ENCODE measurements around the gene CA10. TPM values are rescaled to one million over a fixed set of nuclear protein-coding genes. Genes with fewer than 3 reads are reported as not detected.

The CA10 gene
- total and polyA plus RNA-seq, 2 experiments from 2014 or later: 0.92 to 1.5 TPM

GRCh38 chr17:51618476-51618875 lies 540.0 kb downstream of the CA10 start (continued):
- TF ChIP-seq ZNF462 (CRISPR knock-in tag; IDR thresholded peaks at IDR 0.05): no peak

- Mint-ChIP-seq H3K9me3 (0 out of 3 replicates have a peak, but pooled peaks cover under 1% of the 10 kb centered on the region), H3K27me3 (ENCODE audit: insufficient read depth, low read depth, poor library complexity) (peaks cover 2% of the 10 kb centered on the region), H3K36me3 (ENCODE audit: low read depth) (no peaks in the 10 kb centered on the region), H3K4me1 (peaks cover 5% of the 10 kb centered on the region), H3K27ac (no peak overlapping the region), H3K4me3 (no peak overlapping the region)
- H3K79me2 ChIP-seq (replicated peaks; ENCODE audit: insufficient read depth): no peaks in the 10 kb centered on the region
- H3K4me2 ChIP-seq: no peak overlapping the region
- no peak for DNase-seq (ENCODE audit: low spot score)
- H4K20me1 ChIP-seq (replicated peaks; ENCODE audit: insufficient read depth): no peaks in the 10 kb centered on the region
- no peaks in the 10 kb centered on the region for H3K36me3 ChIP-seq (ENCODE audit: insufficient read depth)
- no peaks in the 10 kb centered on the region for H3F3A ChIP-seq (replicated peaks; ENCODE audit: low read depth)
- H3K9me2 ChIP-seq (ENCODE audit: insufficient read depth): no peaks in the 10 kb centered on the region
- H3K4me1 ChIP-seq (ENCODE audit: insufficient read depth): no peaks in the 10 kb centered on the region
- ATAC-seq: no peak
- H3K4me3 ChIP-seq: no peak overlapping the region
- H3K27me3 ChIP-seq (ENCODE audit: insufficient read depth): no peaks in the 10 kb centered on the region
- no peak overlapping the region for H2AFZ ChIP-seq
- no peak overlapping the region for H3K27ac ChIP-seq (ENCODE audit: low read depth)
- TF ChIP-seq EZH2phosphoT487 (IDR thresholded peaks at IDR 0.05; ENCODE audit: unreplicated experiment): no peak
- no peak for TF ChIP-seq CTCF (conservative IDR thresholded peaks at IDR 0.05; ENCODE audit: low read depth in 2 of 2)
- TF ChIP-seq POLR2AphosphoS5 (IDR thresholded peaks at IDR 0.05; ENCODE audit: low read depth): no peak
- TF ChIP-seq ZNF331 (CRISPR knock-in tag; IDR thresholded peaks at IDR 0.05; ENCODE audit: low read depth): no peak
- TF ChIP-seq STAT1 (IDR thresholded peaks at IDR 0.05; ENCODE audit: unreplicated experiment): no peak
- no peak for TF ChIP-seq ETS1 (IDR thresholded peaks at IDR 0.05)
- no peak for TF ChIP-seq REST (IDR thresholded peaks at IDR 0.05; ENCODE audit: unreplicated experiment)
- TF ChIP-seq ZNF114 (CRISPR knock-in tag; IDR thresholded peaks at IDR 0.05): no peak
- TF ChIP-seq EZH2 (IDR thresholded peaks at IDR 0.05; ENCODE audit: low read depth, unreplicated experiment): no peak
- no peak for TF ChIP-seq NANOG (IDR thresholded peaks at IDR 0.05; ENCODE audit: borderline replicate concordance)
- TF ChIP-seq CREB1 (CRISPR knock-in tag; IDR thresholded peaks at IDR 0.05; ENCODE audit: low read depth): no peak
- TF ChIP-seq JUNB (IDR thresholded peaks at IDR 0.05; ENCODE audit: unreplicated experiment): no peak
These were observed 540.5 kb downstream of the CA10 start for GRCh38 chr17:51617986-51618385.

All from GM23338 (cell line).